ENCODE measurements around the gene CACNA2D3.

The CACNA2D3 gene

GRCh38 chr3:55014906-55015305 is 892.6 kb downstream of the CACNA2D3 start:
- TF ChIP-seq SIN3A (IDR thresholded peaks at IDR 0.05; ENCODE audit: borderline replicate concordance, insufficient read depth, low read length) (no peak), TAF1 (IDR thresholded peaks at IDR 0.05; ENCODE audit: borderline replicate concordance, insufficient read depth, low read length) (no peak), REST (IDR thresholded peaks at IDR 0.05; ENCODE audit: insufficient read depth in 1 of 2, low read depth in 2 of 2, low read length in 2 of 2) (no peak), FOXP2 (optimal IDR thresholded peaks at IDR 0.05; ENCODE audit: borderline replicate concordance, extremely low read depth, extremely low read length, insufficient read depth) (no peak), POLR2AphosphoS5 (IDR thresholded peaks at IDR 0.05; ENCODE audit: low read depth, low read length) (no peak)

GRCh38 chr3:55017876-55018275 is 895.5 kb downstream of the CACNA2D3 start:
- TF ChIP-seq REST (IDR thresholded peaks at IDR 0.05; ENCODE audit: insufficient read depth in 1 of 2, low read depth in 2 of 2, low read length in 2 of 2) (no peak), SIN3A (IDR thresholded peaks at IDR 0.05; ENCODE audit: borderline replicate concordance, insufficient read depth, low read length) (no peak), TAF1 (IDR thresholded peaks at IDR 0.05; ENCODE audit: borderline replicate concordance, insufficient read depth, low read length) (no peak), POLR2AphosphoS5 (IDR thresholded peaks at IDR 0.05; ENCODE audit: low read depth, low read length) (no peak), FOXP2 (optimal IDR thresholded peaks at IDR 0.05; ENCODE audit: borderline replicate concordance, extremely low read depth, extremely low read length, insufficient read depth) (no peak)

GRCh38 chr3:55030938-55031337 is 908.6 kb downstream of the CACNA2D3 start:
- TF ChIP-seq REST (IDR thresholded peaks at IDR 0.05; ENCODE audit: insufficient read depth in 1 of 2, low read depth in 2 of 2, low read length in 2 of 2): no peak
- no peak for TF ChIP-seq POLR2AphosphoS5 (IDR thresholded peaks at IDR 0.05; ENCODE audit: low read depth, low read length)
- no peak for TF ChIP-seq SIN3A (IDR thresholded peaks at IDR 0.05; ENCODE audit: borderline replicate concordance, insufficient read depth, low read length)
- TF ChIP-seq TAF1 (IDR thresholded peaks at IDR 0.05; ENCODE audit: borderline replicate concordance, insufficient read depth, low read length): no peak
- TF ChIP-seq FOXP2 (optimal IDR thresholded peaks at IDR 0.05; ENCODE audit: borderline replicate concordance, extremely low read depth, extremely low read length, insufficient read depth): no peak

- no peak for TF ChIP-seq TAF1 (IDR thresholded peaks at IDR 0.05; ENCODE audit: borderline replicate concordance, insufficient read depth, low read length)
Measured at GRCh38 chr3:55036883-55037577, 914.7 kb downstream of the CACNA2D3 start.

GRCh38 chr3:55042591-55042990 is 920.2 kb downstream of the CACNA2D3 start:
- TF ChIP-seq TAF1 (IDR thresholded peaks at IDR 0.05; ENCODE audit: borderline replicate concordance, insufficient read depth, low read length) (no peak), SIN3A (IDR thresholded peaks at IDR 0.05; ENCODE audit: borderline replicate concordance, insufficient read depth, low read length) (no peak), FOXP2 (optimal IDR thresholded peaks at IDR 0.05; ENCODE audit: borderline replicate concordance, extremely low read depth, extremely low read length, insufficient read depth) (no peak), POLR2AphosphoS5 (IDR thresholded peaks at IDR 0.05; ENCODE audit: low read depth, low read length) (no peak), REST (IDR thresholded peaks at IDR 0.05; ENCODE audit: insufficient read depth in 1 of 2, low read depth in 2 of 2, low read length in 2 of 2) (no peak)
